Ovary (tissue), 3 donors: Measurements from ENCODE around the gene IKZF3.

Experiments used
- CTCF ChIP-seq, 3 donors: fragments of 450-650 bp in 2 of 3; fragments of 200-600 bp in 1 of 3; IDR thresholded peaks; one replicate each; pipeline versions ENCODE4 v1.5.1 to v1.8.0; 2016 to 2022; ENCODE audit warnings: antibody characterized with exemption in 3 of 3, mild to moderate bottlenecking in 1 of 3
- EP300 ChIP-seq: sonication (generic); formaldehyde crosslinking; IDR thresholded peaks from one replicate; pipeline ENCODE4 v1.6.1; 2017; ENCODE audit warnings: antibody characterized with exemption
- POLR2A ChIP-seq: fragments of 450-650 bp; IDR thresholded peaks from one replicate; pipeline ENCODE4 v1.6.1; 2017; ENCODE audit warnings: antibody characterized with exemption, mild to moderate bottlenecking, moderate library complexity
- donor health status: DM: no; HTN: no; CAD: no.

GRCh38 chr17:39738983-39739884 lies 124.9 kb downstream of the IKZF3 start:
- TF ChIP-seq CTCF (IDR thresholded peaks at IDR 0.05): no peak
- no peak for TF ChIP-seq POLR2A
- TF ChIP-seq EP300: no peak
